Glomerular endothelial cell (primary cell): Measurements from ENCODE around the gene HSD17B4. TPM values are rescaled to one million over a fixed set of nuclear protein-coding genes. Genes with fewer than 3 reads are reported as not detected.

Experiments used
- total RNA-seq: library from RNA; depleted of rRNA; stranded (reverse); fragments of >200 nt; gene quantifications from 2 replicates; pipeline ENCODE4 v1.2.3, GENCODE V29; 2015

HSD17B4 gene
- total RNA-seq, 1 donor from 2014 or later: 175 TPM

Other genes starting within 250 kb of the HSD17B4 start
- gene TNFAIP8, start 96.5 kb upstream of the HSD17B4 start, total RNA-seq: 15.3 TPM in 2 replicates
- not detected in 2 replicates for gene FAM170A, start 177.1 kb downstream of the HSD17B4 start, total RNA-seq